GM21737 (cell line): ENCODE measurements around the gene PPIA.
A peak's percentile ranks its signal among the peaks of the same experiment; 100 is the strongest.
"Not testable (repeated sequence)": the region's sequence is repeated elsewhere in the genome, so short reads cannot be mapped to it uniquely, and the experiment has no call there.

ENCODE experiments used
- ATAC-seq: cut with Tn5 transposase; IDR thresholded peaks from one replicate; pipeline ENCODE4 v1.9.1; 2021; ENCODE audit warnings: mild to moderate bottlenecking, moderate library complexity; ENCODE audit not compliant: unreplicated experiment

The PPIA gene

DNA sequence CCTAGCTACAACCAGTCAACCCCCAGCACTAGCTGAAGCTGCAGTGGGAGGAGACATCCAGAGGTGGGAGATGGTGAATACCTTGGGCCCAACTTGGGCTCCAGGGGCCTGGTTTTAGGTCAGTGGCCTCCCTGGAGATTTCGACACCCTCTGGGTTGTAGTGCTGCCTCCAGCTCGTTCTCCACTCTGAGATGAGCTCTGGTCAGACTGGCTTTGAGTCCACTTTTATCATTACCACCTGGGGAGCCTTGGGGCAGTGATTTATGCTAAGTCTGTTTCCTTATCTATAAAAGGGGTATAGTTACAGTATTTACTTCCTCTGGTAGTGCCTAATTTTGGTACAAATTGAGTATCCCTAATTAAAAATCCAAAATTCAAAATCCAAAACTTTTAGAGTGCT is 22.8 kb downstream of the PPIA start:
- ATAC-seq: no peak

DNA sequence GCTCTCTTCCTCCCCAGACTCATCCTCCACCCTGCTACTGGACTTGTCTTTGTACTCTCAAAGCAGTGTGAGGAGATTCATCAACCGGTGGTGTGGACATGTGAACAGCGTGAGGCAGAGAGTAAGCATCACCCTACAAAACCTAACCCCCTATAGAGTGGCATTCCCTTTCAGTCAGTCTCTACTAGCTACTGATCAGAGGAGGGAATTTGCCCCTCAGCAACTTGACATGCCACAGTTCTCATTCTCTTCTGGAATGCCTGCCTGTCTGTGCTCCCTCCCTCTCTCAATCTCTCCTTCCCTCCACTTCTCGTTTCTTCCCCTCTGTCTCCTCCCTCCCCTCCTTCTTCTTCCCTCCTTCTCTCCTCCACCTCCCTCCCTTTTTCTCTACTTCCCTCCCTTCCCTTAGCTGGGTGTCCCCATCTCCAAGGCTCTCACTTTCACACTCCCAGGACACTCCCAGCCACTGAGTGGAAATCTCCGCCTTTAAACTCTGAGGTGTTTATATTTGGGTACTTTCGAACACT is 26.8 kb downstream of the PPIA start:
- no peak for ATAC-seq

DNA sequence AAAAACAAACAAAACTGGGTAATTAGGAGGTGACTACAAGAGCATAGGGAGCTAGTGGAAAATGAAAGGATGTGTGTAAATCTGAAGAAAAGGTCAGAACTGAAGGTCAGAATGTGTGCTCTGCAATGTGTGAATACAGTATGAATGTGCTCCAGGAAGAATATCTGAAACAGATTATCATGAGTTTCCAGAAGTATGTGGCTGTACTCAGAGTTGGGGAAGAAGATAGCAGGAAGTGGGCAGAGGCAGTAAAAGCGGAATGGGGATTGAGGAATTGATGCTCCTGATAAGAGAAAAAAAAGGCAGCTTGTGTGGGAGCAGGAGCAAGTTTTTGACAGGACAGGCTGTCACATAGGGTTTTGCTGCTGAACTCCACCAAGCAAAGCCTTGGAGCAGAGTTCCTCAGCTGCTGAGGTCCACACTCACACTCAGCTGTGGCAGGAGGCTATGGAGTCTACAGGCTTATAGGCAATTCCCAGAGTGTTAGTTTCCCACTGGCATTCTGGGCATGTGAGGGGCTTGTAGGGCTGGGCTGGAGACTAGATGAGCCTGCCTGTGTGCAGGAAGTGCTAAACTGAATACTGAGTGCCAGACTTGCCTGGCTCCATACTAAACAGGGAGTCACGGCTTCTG is 28.5 kb downstream of the PPIA start:
- no peak for ATAC-seq

DNA sequence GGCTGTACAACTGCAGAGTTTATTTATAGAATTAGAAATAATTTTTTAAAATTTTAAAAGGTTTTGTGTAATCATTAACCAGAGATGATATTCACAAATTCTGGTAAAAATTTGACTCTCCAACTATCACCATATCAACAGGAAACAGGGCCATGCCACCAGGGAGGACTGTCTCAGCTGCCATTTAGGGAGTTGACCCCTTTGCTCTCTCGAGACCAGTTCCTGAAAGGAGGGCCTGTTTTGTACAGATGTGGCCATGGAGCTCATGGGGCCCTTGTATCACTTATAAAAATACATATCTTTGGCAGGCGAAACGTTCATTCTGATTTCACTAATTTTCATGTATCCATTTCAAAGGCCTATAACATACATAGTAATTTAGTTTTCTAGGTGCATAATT is 31.1 kb downstream of the PPIA start:
- no peak for ATAC-seq

DNA sequence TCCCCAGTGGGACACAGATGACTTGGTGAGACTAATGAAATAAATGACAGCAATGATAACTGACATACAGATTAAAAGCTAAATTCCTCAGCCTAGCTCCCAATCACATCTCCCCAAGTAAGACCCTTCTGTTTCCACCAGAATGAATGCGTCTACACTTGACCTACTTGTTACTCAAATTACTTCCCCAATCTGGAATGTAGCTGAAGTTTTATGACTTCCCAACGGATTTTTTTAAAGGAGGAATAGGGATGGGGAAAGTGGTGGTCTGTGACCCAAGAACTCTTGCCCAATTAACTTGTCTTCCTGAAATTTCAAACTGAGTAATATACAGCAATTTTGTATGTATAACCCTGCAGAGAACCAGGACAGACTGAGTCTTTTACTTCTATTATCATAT is 42.3 kb downstream of the PPIA start:
- ATAC-seq: no peak

DNA sequence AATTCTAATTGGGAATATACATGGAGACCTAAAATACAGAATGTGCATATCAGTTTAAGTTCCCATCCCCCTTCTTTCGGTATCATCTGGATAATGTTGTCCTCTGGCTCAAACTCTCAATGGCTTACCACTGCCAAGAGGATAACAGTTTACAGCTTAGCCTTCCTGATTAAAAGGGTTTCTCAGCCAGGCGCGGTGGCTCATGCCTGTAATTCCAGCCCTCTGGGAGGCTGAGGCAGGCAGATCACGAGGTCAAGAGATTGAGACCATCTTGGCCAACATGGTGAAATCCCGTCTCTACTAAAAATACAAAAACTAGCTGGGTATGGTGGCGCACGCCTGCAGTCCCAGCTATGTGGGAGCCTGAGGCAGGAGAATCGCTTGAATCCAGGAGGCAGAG is 46.2 kb downstream of the PPIA start:
- not testable (repeated sequence) for ATAC-seq

DNA sequence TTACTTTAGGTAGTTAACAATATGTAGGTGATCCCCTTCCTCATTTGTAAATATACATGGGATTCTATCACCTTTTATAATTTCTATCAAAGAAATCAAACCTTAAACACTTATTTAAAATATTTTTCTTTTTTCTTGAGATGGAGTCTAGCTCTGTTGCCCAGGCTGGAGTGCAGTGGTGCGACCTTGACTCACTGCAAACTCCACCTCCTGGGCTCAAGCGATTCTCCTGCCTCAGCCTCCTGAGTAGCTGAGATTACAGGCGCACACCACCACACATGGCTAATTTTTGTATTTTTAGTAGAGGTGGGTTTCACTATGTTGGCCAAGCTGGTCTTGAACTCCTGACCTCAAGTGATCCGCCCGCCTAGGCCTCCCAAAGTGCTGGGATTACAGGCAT is 47.0 kb downstream of the PPIA start:
- ATAC-seq: not testable (repeated sequence)

DNA sequence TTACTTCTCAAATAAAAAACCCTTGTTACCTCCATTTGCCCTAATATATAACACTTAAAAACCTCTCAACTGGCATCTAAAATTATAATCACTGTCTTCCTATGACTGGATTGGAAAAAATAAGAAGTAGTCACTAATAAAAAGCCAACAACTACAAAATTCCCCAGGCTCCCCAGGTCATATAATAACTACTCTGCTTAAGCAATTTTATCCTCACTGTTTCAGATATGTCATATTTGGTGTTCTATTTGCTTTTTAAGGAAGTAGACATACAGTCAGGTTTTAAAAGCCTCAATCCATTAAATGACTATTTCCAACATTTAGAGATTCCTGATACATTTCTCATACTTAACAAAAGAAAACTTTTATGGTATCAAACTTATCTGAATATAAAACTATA is 49.0 kb downstream of the PPIA start:
- ATAC-seq: no peak

DNA sequence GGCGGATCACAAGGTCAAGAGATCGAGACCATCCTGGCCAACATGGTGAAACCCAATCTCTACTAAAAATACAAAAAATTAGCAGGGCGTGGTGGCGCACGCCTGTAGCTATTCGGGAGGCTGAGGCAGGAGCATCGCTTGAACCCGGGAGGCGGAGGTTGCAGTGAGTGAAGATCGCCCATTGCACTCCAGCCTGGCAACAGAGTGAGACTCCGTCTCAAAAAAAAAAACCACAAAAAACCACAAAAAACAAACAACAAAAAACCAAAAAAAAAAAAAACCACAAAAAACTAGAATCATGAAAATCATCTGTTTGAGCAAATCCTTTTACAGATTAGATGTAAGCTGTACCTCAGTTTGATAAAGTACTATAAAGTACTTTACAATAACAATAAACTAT is 49.9 kb downstream of the PPIA start:
- not testable (repeated sequence) for ATAC-seq

DNA sequence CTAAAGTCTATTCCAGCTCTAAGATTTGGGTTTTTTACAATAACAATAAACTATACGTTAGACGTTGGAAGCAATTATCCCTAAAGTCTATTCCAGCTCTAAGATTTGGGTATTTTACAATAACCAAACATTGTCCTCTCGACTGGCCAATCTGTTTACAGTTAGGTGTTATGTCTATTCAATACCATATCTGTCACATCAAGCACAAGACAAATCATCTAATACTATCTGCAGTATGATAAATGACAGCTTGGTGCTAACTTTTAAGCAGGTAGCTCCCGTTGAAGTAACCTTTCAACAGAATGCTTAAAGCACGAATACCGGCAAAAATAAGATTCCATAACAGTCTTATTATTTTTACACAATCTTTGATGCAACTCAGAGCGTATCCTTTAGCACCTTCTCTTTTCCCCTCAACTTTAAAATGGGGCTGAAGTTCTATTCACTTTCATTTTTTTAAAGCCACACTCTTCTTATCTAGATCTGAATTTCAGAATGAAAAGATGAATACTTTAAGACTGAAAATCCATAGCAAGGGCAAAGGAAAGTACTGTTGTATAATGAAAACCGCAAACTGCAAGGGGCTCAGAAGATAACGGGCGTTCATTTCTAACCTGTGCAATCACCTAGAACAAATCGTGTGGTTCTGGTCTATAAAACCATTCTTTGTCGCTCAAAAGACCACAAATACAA is 50.5 kb downstream of the PPIA start:
- ATAC-seq: no peak

DNA sequence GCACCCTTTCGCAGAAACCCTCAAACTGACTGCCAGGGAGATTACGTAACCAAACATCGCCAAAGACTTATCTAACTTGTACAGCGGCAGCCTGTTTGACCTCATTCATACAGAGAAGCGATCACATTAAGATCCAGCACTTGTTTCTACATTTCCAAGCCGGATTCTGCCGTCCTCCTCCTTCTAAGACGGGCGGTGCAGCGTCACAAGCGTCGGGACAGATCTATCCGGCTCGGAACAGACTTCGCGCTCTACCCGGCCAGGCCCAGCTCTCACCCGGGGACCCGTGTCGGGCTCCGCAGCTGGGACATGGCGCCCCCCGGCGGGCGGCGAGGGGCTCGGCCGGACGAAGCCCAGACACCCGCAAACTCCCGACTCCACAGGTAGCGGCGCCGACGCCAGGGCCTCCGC is 51.0 kb downstream of the PPIA start:
- peak; percentile 65 for ATAC-seq

DNA sequence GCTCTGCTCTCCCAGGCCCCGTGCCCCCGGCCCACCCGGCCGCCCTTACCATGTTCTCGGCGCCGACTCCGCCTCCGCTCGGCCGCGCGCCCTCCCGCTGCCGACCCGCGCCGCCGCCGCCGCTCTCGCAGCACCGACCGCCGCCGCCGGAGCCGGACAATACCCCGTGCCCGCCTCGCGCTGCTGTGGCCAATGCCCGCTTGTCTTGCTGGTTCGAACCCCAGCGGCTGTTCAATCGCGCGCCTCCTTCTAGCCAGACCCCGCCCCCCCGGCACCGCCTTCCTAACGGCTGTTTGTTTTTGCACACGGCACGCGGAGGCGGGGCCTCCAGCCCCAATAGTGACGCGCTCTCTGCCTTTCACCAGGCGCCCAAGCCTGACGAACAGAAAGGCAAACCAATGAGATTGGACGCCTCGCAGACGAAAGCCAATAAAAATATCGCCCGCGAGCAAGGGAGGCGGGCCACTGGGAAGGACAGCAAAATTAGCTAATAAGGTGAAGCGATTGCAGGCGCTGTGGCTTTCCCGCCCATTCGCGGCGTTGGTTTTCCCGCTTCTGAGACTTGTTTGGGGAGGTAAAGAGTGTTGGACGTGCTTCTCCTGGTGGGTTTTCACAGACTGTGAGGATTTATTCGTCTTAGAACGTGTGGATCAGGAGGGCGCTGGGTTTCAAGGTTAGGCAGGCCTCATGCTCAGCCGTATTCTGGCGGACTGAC is 51.6 kb downstream of the PPIA start, which contains the start of gene H2AZ2:
Gene H2AZ2, minus strand, starts transcription at position 168 of the 715 bp plus-strand sequence. Its CDS starts 116 bp downstream, at position 52.
- ATAC-seq: peak; percentile 78

DNA sequence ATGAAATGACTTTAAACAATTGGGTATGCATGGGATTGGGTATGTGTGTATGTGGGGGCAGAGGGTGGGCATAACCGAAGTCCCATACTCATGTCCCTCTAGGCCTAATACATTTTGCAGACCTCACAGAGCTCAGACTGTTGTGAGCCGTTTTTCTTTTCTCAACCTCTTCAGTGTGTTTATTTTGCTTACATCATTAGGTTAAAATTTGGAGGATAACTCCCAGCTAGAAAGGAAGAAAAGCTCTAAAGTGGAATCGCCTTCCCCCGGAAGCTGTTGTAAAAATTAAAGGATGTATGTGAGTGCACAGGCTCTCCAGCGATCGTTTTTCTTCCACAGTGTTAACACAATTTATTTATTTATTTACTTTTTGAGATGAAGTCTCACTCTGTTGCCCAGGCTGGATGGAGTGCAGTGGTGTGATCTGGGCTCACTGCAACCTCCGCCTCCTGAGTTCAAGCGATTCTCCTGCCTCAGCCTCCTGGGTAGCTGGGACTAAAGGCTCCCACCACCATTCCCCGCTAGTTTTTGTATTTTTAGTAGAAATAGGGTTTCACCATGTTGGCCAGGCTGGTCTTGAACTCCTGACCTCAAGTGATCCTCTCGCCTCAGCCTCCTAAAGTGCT is 52.9 kb downstream of the PPIA start:
- no peak for ATAC-seq

DNA sequence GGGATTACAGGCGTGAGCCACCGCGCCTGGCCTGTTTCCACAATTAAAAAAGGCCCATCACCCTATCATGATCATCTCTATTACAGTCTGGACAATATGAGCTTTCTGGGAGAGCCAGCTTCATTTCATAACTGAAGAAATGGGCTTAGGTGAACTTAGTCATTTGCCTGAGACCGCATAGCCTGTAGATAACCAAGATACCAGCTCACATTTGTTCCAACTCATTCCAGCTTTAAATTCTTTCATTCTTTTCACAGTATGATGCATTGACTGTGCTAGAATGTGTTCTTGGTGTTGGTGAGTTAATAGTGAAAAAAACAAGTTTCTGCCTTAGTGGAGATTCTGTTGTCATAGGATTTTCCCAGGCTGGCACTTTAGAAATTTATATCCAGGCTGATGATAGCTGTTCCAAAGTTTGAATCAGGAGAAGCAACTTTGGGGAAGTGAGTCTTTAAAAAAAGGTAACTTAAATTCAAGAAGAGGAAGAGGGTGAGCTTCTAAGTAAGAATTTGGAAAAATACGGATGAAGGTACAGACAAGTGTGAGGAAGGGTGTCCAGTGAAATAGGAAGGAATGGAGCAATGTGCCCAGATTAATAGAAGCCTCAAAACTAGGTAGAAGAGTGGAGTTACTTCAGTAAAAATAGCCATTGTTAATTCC is 53.5 kb downstream of the PPIA start:
- ATAC-seq: no peak

DNA sequence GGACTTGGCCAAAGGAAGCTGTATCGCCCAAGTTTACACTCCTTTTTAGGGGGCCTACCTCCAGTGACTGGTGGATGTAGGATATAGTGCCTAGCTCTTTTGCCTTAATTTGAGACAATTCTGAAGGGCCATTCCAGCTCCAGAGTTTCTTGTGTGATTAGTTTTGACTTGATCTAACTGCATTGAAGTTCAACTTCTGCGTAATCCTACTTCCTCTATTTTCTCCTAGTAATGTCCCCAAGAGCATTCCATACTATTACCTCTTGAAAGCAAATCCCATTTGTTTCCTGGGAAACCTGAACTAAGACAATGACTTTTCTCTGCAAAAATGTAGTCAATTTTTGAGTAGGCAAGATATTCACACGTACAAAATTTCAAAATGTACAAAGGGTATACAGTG is 56.1 kb downstream of the PPIA start:
- no peak for ATAC-seq
